ENCODE results near the gene TCF4.
A peak's percentile ranks its signal among the peaks of the same experiment; 100 is the strongest.

The TCF4 gene

DNA sequence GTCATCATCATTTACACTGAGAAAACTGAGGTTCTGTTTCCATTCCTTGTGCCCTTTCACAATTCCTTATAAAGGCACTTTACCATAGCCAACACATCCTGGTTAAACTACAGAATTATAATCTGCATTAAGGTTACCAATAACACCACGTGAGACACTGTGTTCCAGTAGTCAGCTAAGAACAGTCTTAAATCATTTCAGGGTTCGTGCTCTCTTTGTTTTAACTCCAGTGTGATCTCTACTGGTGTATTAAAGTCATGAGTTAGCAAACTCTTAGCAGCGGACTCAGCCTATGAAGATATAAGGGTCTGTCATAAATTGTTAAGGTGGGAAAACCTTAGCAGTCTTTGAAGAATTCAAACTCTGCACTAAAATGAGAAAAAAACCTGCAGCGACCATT lies 53.0 kb downstream of the TCF4 start:
- Mint-ChIP-seq H3K4me1 (no peaks in the 10 kb centered on the region), H3K9me3 (peaks cover 3% of the 10 kb centered on the region), H3K27ac (no peak overlapping the region), H3K36me3 (no peaks in the 10 kb centered on the region), H3K4me3 (no peak overlapping the region)
- DNase-seq (ENCODE audit: low spot score in 2 of 2) (no peak), ATAC-seq (no peak)

- no peak overlapping the region for H3K4me3 Mint-ChIP-seq
- no peak overlapping the region for H3K27ac Mint-ChIP-seq
- no peak for DNase-seq (ENCODE audit: low spot score in 2 of 2)
- H3K36me3 Mint-ChIP-seq = no peaks in the 10 kb centered on the region
- peaks cover 3% of the 10 kb centered on the region for H3K9me3 Mint-ChIP-seq
- no peaks in the 10 kb centered on the region for H3K4me1 Mint-ChIP-seq
- no peak for ATAC-seq
Measured at GRCh38 chr18:55534547-55534946, 53.4 kb downstream of the TCF4 start.

GRCh38 chr18:55530166-55530565 lies 57.8 kb downstream of the TCF4 start:
- Mint-ChIP-seq H3K36me3 (no peaks in the 10 kb centered on the region), H3K4me3 (no peak overlapping the region), H3K9me3 (peaks cover 3% of the 10 kb centered on the region), H3K27ac (no peak overlapping the region), H3K4me1 (no peaks in the 10 kb centered on the region)
- ATAC-seq = no peak
- no peak for DNase-seq (ENCODE audit: low spot score in 2 of 2)

DNA sequence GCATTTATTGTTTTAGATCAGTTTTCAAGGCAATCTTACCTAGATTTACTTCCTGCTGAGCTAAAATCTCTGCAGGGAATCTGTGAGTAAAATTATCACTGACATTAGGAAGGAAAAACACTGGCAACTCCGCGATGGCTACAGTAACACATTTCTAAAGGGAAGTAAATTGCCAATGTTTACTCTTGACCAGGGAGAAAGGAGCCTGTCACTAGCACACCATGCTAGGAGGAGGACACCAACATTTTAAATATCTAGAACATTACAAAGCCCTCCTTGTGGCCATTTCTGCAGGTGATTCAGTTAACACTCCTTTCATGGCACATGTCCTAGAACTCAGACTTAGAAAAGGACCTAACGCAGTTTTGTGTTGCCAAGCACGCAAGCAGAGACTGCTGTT lies 58.4 kb downstream of the TCF4 start:
- no peak overlapping the region for H3K27ac Mint-ChIP-seq
- DNase-seq (ENCODE audit: low spot score in 2 of 2) = no peak
- no peak for ATAC-seq
- H3K4me1 Mint-ChIP-seq = no peaks in the 10 kb centered on the region
- no peak overlapping the region for H3K4me3 Mint-ChIP-seq
- peaks cover 3% of the 10 kb centered on the region for H3K9me3 Mint-ChIP-seq
- H3K36me3 Mint-ChIP-seq = no peaks in the 10 kb centered on the region

GRCh38 chr18:55525845-55526244 lies 62.1 kb downstream of the TCF4 start:
- H3K4me3 Mint-ChIP-seq = no peak overlapping the region

DNA sequence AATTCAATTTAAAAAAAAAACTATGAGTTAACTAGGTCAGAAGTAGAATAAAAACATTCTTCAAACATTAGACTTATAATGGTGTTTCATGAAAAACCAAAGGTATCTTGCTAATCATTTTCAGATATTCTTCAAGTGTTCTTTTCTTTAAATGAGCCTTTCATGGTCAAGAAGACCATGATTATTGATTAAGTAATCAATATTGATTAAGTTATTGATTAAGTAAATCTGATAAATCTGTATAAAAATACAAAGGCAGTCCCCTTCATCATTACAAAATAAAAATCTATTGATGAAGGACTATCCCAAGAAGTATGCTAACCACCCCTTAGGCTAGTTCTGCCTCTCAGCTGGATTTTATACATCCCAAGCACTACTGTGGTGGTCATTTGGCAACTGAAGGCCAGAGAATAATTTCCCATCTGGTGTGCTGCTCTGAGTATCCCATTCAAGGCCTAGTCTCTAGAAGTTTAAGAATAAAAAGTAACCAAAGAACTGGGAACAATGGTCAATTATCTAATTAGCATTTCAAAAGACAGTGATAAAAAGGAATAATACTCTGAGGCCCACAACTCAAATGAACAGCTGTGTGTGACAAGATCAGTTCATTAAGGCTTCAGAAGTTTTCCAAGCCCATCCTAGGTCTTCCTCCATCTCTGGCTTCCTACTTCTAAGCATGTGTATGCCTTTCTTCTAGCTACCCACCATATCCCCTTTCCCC lies 63.5 kb downstream of the TCF4 start:
- DNase-seq (ENCODE audit: low spot score in 2 of 2) (no peak), ATAC-seq (no peak)
- H3K9me3 Mint-ChIP-seq = no peaks in the 10 kb centered on the region
- no peak overlapping the region for H3K4me3 Mint-ChIP-seq
- H3K27ac Mint-ChIP-seq = no peak overlapping the region
- no peaks in the 10 kb centered on the region for H3K4me1 Mint-ChIP-seq
- no peaks in the 10 kb centered on the region for H3K36me3 Mint-ChIP-seq

More at GRCh38 chr18:55525845-55526244, 62.1 kb downstream of the TCF4 start:
- DNase-seq (ENCODE audit: low spot score in 2 of 2) (no peak), ATAC-seq (no peak)
- Mint-ChIP-seq H3K36me3 (no peaks in the 10 kb centered on the region), H3K9me3 (peaks cover 3% of the 10 kb centered on the region), H3K4me1 (no peaks in the 10 kb centered on the region), H3K27ac (no peak overlapping the region)

- no peaks in the 10 kb centered on the region for H3K4me1 Mint-ChIP-seq
- no peak overlapping the region for H3K27ac Mint-ChIP-seq
- DNase-seq (ENCODE audit: low spot score in 2 of 2) (no peak), ATAC-seq (no peak)
- no peak overlapping the region for H3K4me3 Mint-ChIP-seq
- H3K36me3 Mint-ChIP-seq = no peaks in the 10 kb centered on the region
- H3K9me3 Mint-ChIP-seq = no peaks in the 10 kb centered on the region
Measured at GRCh38 chr18:55523001-55523400, 65.0 kb downstream of the TCF4 start.

DNA sequence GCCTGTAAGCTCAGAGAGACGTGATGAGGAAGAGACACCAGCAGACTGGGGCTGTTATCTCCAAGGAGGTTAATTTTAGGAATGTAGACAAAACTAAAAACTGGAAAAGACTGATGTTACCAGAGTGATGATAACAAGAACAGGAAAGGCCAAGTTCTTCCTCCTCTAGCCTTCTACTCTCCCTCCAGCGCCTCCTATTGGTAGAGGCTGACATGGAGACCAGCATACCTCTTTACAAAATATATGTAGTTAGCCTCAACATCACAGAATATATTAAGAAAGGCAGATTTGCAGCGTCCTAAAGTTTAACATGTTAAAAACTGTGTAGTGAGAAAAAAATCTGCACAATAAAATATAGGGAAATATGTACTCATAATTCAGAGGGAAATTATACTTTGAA lies 66.0 kb downstream of the TCF4 start:
- ATAC-seq (no peak), DNase-seq (ENCODE audit: low spot score in 2 of 2) (no peak)
- no peaks in the 10 kb centered on the region for H3K4me1 Mint-ChIP-seq
- H3K4me3 Mint-ChIP-seq = no peak overlapping the region
- H3K9me3 Mint-ChIP-seq = no peaks in the 10 kb centered on the region
- no peaks in the 10 kb centered on the region for H3K36me3 Mint-ChIP-seq
- no peak overlapping the region for H3K27ac Mint-ChIP-seq

GRCh38 chr18:55517055-55517454 lies 70.9 kb downstream of the TCF4 start:
- Mint-ChIP-seq H3K9me3 (no peaks in the 10 kb centered on the region), H3K27ac (no peak overlapping the region), H3K4me1 (no peaks in the 10 kb centered on the region), H3K4me3 (no peak overlapping the region), H3K36me3 (no peaks in the 10 kb centered on the region)
- DNase-seq (ENCODE audit: low spot score in 2 of 2) = no peak
- ATAC-seq = no peak

DNA sequence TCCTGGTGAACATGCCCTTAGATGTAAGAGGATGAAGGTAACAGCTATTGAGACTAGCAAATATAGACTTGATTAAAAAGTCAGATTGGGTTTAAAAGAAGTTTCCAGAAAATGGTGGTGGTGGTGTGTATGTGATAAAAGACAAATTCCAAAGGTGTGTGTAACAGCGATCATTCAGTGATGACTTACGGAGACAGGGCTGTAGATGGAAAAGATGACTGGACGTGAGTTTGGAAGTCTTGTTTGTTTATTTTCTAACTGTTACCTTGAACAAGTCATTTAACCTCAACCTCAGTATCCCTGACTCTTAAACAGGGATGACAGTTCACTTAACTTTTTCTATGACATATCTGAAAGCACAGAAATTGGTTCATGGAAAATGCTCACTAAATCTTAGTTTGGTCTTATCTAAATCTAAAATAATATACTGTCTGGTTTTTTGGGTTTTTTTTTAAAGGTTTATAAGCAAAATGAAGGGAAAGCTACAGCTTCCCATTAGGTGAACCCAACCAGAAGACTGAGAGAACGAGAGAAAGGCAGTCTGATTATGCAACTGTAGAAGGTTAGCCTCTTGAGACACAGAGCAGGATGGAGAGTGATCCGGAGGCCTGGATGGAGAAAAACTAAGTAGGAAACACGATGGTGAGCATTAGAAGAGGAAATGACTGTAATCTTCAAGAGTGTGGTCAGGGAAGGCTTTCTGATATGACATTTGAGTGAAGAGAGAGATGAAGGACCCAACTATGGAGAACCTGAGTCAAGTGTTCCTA lies 71.9 kb downstream of the TCF4 start:
- ATAC-seq (no peak), DNase-seq (ENCODE audit: low spot score in 2 of 2) (no peak)
- Mint-ChIP-seq H3K9me3 (no peaks in the 10 kb centered on the region), H3K4me1 (no peaks in the 10 kb centered on the region), H3K36me3 (no peaks in the 10 kb centered on the region), H3K27ac (no peak overlapping the region), H3K4me3 (no peak overlapping the region)

GRCh38 chr18:55515214-55515613 lies 72.8 kb downstream of the TCF4 start:
- no peaks in the 10 kb centered on the region for H3K9me3 Mint-ChIP-seq
- no peak overlapping the region for H3K27ac Mint-ChIP-seq
- ATAC-seq (no peak), DNase-seq (ENCODE audit: low spot score in 2 of 2) (no peak)
- H3K36me3 Mint-ChIP-seq = no peaks in the 10 kb centered on the region
- H3K4me3 Mint-ChIP-seq = no peak overlapping the region
- no peaks in the 10 kb centered on the region for H3K4me1 Mint-ChIP-seq

GRCh38 chr18:55513161-55513560 lies 74.8 kb downstream of the TCF4 start:
- ATAC-seq (no peak), DNase-seq (ENCODE audit: low spot score in 2 of 2) (no peak)
- Mint-ChIP-seq H3K27ac (no peak overlapping the region), H3K9me3 (no peaks in the 10 kb centered on the region), H3K4me1 (no peaks in the 10 kb centered on the region), H3K36me3 (no peaks in the 10 kb centered on the region), H3K4me3 (no peak overlapping the region)

DNA sequence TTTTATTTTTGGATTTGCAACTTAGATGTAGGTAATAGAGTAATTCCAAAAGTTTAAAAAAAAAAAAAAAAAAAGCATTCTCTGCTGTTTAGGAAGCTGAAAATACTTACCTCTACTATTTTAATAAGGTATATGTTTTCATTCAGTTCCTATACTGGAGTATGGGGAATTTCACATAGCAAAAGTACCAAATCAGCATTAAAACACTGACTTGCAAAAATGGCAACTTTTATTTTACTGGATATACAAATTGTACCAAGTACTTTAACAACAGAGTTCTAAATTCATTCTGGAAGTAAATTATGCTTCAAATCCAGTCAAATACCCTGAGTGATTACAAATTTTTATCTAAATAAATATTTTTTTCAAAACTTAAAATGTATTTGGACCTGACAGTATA lies 76.7 kb downstream of the TCF4 start:
- ATAC-seq = no peak
- Mint-ChIP-seq H3K27ac (no peak overlapping the region), H3K36me3 (no peaks in the 10 kb centered on the region), H3K4me1 (no peaks in the 10 kb centered on the region), H3K9me3 (no peaks in the 10 kb centered on the region), H3K4me3 (no peak overlapping the region)
- no peak for DNase-seq (ENCODE audit: low spot score in 2 of 2)

- Mint-ChIP-seq H3K27ac (no peak overlapping the region), H3K9me3 (no peaks in the 10 kb centered on the region), H3K4me1 (no peaks in the 10 kb centered on the region), H3K4me3 (no peak overlapping the region), H3K36me3 (no peaks in the 10 kb centered on the region)
- ATAC-seq = no peak
- DNase-seq (ENCODE audit: low spot score in 2 of 2) = no peak
Measured at GRCh38 chr18:55510809-55511208, 77.2 kb downstream of the TCF4 start.

GRCh38 chr18:55509631-55510324 lies 78.2 kb downstream of the TCF4 start:
- H3K4me1 Mint-ChIP-seq = no peaks in the 10 kb centered on the region
- no peak for DNase-seq (ENCODE audit: low spot score in 2 of 2)
- H3K27ac Mint-ChIP-seq = no peak overlapping the region

DNA sequence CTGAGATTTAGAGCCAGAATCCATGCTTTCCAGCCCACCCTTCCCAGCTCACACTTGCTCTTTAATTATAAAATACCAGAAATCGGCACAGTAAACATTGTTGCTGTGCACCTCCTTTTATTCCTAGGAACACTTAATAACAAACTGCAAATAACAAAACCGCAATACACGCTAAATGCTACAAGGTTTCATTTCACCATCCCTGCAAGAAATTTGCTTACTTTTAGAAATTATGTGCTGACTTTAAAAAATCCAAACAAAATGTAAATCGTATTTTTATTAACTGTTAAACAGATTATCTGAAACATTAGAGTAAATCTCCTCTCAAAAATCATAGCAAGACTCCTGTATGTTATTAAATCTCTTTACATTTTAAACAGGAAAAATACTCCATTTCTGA lies 79.3 kb downstream of the TCF4 start:
- Mint-ChIP-seq H3K27ac (no peak overlapping the region), H3K36me3 (no peaks in the 10 kb centered on the region), H3K4me3 (no peak overlapping the region), H3K9me3 (no peaks in the 10 kb centered on the region), H3K4me1 (no peaks in the 10 kb centered on the region)
- ATAC-seq = no peak
- no peak for DNase-seq (ENCODE audit: low spot score in 2 of 2)

More at GRCh38 chr18:55509631-55510324, 78.2 kb downstream of the TCF4 start:
- no peaks in the 10 kb centered on the region for H3K36me3 Mint-ChIP-seq
- peak; percentile 84 for ATAC-seq
- H3K4me3 Mint-ChIP-seq = no peak overlapping the region
- no peaks in the 10 kb centered on the region for H3K9me3 Mint-ChIP-seq

All from stimulated activated effector memory CD8-positive, alpha-beta T cell treated with anti-CD3 and anti-CD28 coated beads, Interleukin-12 subunit alpha, Interleukin-12 subunit beta, amount 100 ng/mL, for 72 hours (primary cell).